Mesodermal cell (in vitro differentiated cells): ENCODE results near the gene MCFD2.

Source experiments
- H3K27ac ChIP-seq: 2 replicates; pipeline ENCODE4 v1.7.0; 2013; ENCODE audit warnings: mild to moderate bottlenecking, low read depth, low read length, moderate library complexity; ENCODE audit not compliant: severe bottlenecking
- H3K36me3 ChIP-seq: 2 replicates; pipeline ENCODE4 v1.7.1; 2013; ENCODE audit warnings: mild to moderate bottlenecking, low read length, moderate library complexity; ENCODE audit not compliant: control insufficient read depth, insufficient read depth
- H3K4me1 ChIP-seq: one replicate; pipeline ENCODE4 v1.7.1; 2013; ENCODE audit warnings: mild to moderate bottlenecking, low read length; ENCODE audit not compliant: insufficient read depth, control insufficient read depth, poor library complexity, severe bottlenecking
- H3K4me3 ChIP-seq: 2 replicates; pipeline ENCODE4 v1.7.0; 2013; ENCODE audit warnings: low read length, control low read depth, mild to moderate bottlenecking; ENCODE audit not compliant: insufficient read depth, poor library complexity, severe bottlenecking; ENCODE audit errors: extremely low read depth
- H3K9me3 ChIP-seq: 2 replicates; pipeline ENCODE4 v1.7.1; 2013; ENCODE audit warnings: mild to moderate bottlenecking, low read length, moderate library complexity; ENCODE audit not compliant: control insufficient read depth
- WGBS, 2 experiments: methylation state at CpG; one replicate each; pipeline ENCODE4 v1.1.5; 2013; ENCODE audit warnings: missing lambda C conversion rate in 2 of 2; ENCODE audit not compliant: insufficient coverage in 2 of 2; 5-methylcytosine and 5-hydroxymethylcytosine counted together

The MCFD2 gene

DNA sequence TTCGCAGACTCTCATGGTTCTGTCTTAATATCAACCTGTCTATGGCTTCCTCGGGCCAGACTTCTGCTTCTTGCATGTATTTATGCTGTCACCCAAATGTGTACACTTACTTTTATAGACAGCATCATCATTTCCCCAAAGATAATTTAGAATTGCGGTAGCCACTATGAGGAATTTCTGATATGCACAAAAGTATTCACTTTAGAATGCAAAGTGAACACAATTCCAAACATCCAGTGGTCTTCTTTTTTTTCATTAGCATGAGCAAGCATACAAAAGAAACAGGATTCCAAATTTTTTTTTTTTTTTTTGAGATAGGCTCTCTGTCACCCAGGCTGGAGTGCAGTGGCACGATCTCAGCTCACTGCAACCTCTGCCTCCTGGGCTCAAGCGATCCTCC, 21.0 kb upstream of the MCFD2 start:
- WGBS, 2 experiments, result 97 to 100% methylated on average over 4 to 5 of the region's 5 CpGs
- Histone ChIP-seq H3K4me1 (peaks cover 7% of the 10 kb centered on the region), H3K36me3 (no peaks in the 10 kb centered on the region), H3K27ac (no peak overlapping the region), H3K9me3 (no peaks in the 10 kb centered on the region), H3K4me3 (no peak overlapping the region)

DNA sequence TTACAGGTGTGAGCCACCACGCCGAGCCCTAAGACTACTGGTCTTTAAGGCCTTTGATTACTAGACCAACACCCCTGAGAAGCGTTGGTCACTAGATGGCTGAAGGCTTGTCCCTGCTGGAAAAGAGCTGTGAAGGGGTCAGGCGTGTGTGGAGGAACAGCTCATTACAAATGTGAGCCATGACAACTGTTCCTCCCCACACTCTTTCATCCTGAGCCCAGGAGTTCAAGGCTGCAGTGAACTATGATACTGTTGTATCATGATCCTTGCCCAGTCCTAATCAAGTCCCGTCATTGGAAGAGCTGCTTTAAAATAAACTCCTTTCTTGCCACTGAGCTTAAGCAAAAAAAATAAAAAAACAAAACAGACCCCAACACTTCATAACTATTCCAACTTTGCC, 19.5 kb upstream of the MCFD2 start:
- H3K27ac ChIP-seq, result no peak overlapping the region
- peaks cover 5% of the 10 kb centered on the region for H3K4me1 ChIP-seq
- H3K36me3 ChIP-seq, result peaks cover 4% of the 10 kb centered on the region
- WGBS, 2 experiments, result 90% methylated on average over 4 of the region's 5 CpGs
- H3K4me3 ChIP-seq, result no peak overlapping the region
- H3K9me3 ChIP-seq, result no peaks in the 10 kb centered on the region

DNA sequence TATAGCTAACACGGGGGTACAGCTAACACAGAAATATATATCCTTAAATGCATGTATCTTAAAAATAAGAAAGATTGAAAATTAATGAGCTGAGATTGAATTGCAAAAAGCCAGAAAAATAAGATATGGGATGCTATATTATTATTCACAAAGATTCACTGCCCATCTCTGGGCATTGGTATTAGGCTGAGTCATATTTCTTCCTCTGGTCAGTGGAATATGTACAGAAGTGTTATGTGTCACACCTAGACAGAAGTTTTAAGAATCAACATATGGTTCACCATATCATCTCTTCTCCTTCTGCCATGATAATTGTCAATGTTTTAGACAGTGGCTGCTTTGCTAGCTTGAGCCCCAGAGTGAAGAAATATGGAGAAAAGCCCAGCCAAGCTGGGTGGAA, 14.0 kb upstream of the MCFD2 start:
- Histone ChIP-seq H3K9me3 (peaks cover 15% of the 10 kb centered on the region), H3K27ac (no peak overlapping the region), H3K36me3 (peaks cover 4% of the 10 kb centered on the region), H3K4me1 (no peaks in the 10 kb centered on the region), H3K4me3 (no peak overlapping the region)
- no CpG with 5 or more reads among the region's 1 CpG for WGBS, 2 experiments

DNA sequence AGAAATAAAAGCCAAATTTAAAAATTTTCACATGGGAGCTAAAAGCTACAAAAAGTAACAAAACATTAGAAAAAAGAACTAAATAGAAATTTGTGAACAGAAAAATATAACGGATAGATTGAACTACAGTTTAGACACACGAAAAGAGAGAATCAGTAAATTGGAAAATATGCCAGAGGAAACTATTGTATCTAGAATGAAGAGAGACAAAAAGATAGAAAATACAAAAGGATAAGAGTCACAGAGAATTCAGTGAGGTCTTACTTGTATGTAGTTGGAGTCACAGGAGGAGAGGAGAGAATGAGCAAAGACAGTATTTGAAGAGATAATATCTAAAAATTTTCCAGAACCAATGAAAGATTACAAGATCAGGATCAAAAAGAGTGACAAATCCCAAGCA, 11.3 kb upstream of the MCFD2 start:
- Histone ChIP-seq H3K4me3 (no peak overlapping the region), H3K4me1 (no peaks in the 10 kb centered on the region), H3K9me3 (peaks cover 15% of the 10 kb centered on the region), H3K36me3 (peaks cover 4% of the 10 kb centered on the region), H3K27ac (no peak overlapping the region)
- 100% methylated on average over 2 of the region's 2 CpGs; no CpG with 5 or more reads in 1 of the 2 experiments for WGBS, 2 experiments

DNA sequence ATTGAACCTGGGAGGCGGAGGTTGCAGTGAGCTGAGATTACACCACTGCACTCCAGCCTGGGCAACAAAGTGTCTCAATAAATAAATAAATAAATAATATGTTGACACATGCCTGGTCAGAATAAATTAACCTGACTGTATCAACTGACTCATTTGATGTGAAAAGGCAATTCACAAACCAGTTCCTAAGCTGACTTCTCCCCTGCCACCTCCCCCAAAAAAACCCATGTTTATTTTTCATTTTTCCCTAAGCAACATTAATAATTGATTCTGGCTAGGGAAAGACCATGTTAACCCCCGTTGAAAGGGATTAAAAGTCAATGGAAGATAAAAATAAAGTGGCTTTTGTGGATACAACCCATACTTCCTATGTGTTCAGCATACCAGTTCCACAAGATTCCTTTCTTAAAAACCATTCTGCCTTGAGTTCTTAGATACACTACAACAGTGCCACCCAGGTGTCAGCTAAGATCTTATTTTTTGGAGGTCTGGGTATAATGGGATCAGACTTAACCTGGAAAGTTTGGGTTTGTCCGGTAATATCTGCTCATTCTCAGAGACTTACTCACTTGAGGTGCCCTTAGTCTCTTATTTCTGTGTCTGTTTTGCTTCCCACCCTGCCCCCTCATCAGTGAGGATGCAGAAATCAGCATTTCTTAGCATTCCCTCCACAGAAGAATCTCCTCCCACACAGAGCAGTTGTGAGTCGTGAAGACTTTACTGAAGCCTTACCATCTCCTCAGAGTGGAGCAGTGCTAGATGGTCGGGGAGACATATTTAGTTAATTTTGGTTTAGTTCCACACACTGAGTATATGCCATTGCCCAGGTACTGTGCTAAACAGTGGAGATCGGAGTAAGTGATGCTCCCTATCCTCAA, 10.1 kb upstream of the MCFD2 start:
- no peaks in the 10 kb centered on the region for H3K4me1 ChIP-seq
- peaks cover 15% of the 10 kb centered on the region for H3K9me3 ChIP-seq
- WGBS, 2 experiments, result 78% methylated on average over 2 of the region's 6 CpGs; no CpG with 5 or more reads in 1 of the 2 experiments
- H3K4me3 ChIP-seq, result no peak overlapping the region
- H3K36me3 ChIP-seq, result no peaks in the 10 kb centered on the region
- H3K27ac ChIP-seq, result no peak overlapping the region

DNA sequence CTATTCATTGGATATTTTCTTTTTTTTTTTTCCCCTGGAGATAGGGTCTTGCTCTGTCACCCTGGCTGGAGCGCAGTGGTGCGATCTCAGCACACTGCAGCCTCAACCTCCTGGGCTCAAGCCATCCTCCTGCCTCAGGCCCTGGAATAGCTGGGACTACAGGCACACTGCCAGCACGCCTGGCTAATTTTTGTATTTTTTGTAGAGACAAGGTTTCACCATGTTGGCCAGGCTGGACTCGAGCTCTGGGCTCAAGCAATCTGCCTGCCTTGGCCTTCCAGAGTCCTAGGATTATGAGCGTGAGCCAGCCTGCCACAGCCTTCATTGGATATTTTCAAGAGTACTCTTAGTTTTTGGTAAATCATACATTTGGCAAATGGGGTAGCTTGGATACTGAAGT, 9.0 kb upstream of the MCFD2 start:
- H3K4me1 ChIP-seq, result no peaks in the 10 kb centered on the region
- 91% methylated on average over 3 to 4 of the region's 5 CpGs for WGBS, 2 experiments
- H3K9me3 ChIP-seq, result peaks cover 15% of the 10 kb centered on the region
- H3K27ac ChIP-seq, result no peak overlapping the region
- no peaks in the 10 kb centered on the region for H3K36me3 ChIP-seq
- H3K4me3 ChIP-seq, result no peak overlapping the region

DNA sequence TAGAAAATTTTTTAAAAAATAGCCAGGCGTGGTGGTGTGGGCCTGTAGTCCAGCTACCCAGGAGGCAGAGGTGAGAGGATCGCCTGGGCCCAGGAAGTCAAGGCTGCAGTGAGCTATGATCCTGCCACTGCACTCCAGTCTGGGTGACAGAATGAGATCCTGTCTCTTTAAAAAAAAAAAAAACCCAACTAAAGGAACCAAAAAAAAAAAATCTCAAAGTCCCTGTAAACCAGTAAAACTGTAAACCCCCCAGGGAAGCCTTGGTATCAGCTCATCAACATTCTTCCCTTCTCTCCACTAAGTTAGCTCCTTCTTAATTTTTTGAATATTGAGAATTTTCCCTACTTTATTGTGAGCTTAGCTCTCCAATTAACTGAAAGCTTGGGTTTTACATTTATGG, 8.4 kb upstream of the MCFD2 start:
- H3K4me3 ChIP-seq, result no peak overlapping the region
- peaks cover 15% of the 10 kb centered on the region for H3K9me3 ChIP-seq
- 100% methylated on average over 1 to 2 of the region's 2 CpGs for WGBS, 2 experiments
- no peaks in the 10 kb centered on the region for H3K4me1 ChIP-seq
- H3K27ac ChIP-seq, result no peak overlapping the region
- H3K36me3 ChIP-seq, result no peaks in the 10 kb centered on the region

DNA sequence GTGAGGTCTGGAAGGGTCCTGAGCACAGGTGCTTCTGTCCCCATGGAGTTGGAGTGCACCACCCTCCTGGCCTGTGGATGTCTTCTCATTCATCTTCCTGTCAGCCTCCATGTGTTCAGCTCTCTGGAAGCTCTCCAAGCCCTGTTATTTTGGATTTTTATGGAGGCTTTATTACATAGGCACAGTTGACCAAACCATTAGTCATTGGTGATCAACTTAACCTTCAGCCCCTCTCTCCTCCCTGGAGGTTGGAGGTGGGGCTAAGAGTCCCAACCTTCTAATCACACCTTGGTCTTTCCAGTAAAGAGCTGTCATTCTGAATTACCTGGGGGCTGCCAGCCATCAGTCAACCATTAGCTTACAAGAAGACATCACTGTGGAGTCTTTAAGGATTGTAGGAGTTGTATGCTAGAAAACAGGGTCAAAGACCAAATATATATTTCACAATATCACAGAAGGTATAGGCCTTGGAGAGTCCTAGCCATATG, 7.5 kb upstream of the MCFD2 start:
- H3K9me3 ChIP-seq, result peaks cover 15% of the 10 kb centered on the region
- no peak overlapping the region for H3K4me3 ChIP-seq
- H3K4me1 ChIP-seq, result no peaks in the 10 kb centered on the region
- H3K27ac ChIP-seq, result no peak overlapping the region
- H3K36me3 ChIP-seq, result no peaks in the 10 kb centered on the region

DNA sequence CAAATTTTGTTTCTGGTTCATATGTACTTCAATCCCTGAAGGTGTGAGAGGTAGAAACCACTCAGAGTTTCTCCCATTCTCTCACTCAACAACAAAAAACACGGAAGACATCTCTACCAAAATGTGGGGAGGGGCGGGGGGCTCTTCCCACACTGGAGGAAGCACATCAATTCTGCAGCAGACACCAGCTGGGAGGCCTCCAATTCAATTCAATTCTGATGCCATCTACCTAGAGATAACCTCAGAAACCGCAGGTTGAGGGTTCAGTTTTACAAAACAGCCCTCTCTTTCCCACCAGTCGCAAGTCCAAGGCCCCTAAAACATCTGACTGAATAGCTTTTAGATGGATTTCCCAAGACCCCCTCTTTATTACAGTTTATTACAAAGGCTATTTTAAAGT, 7.0 kb upstream of the MCFD2 start:
- Histone ChIP-seq H3K27ac (no peak overlapping the region), H3K4me1 (no peaks in the 10 kb centered on the region), H3K9me3 (peaks cover 15% of the 10 kb centered on the region), H3K4me3 (no peak overlapping the region), H3K36me3 (no peaks in the 10 kb centered on the region)
- 82 to 83% methylated on average over 3 to 4 of the region's 4 CpGs for WGBS, 2 experiments

GRCh38 chr2:46921676-46922448, 6.3 kb upstream of the MCFD2 start:
- H3K27ac ChIP-seq, result no peak overlapping the region
- 95 to 97% methylated on average over 4 to 5 of the region's 11 CpGs for WGBS, 2 experiments
- H3K4me3 ChIP-seq, result no peak overlapping the region
- no peaks in the 10 kb centered on the region for H3K4me1 ChIP-seq
- H3K36me3 ChIP-seq, result no peaks in the 10 kb centered on the region
- peaks cover 14% of the 10 kb centered on the region for H3K9me3 ChIP-seq

- H3K27ac ChIP-seq, result no peak overlapping the region
Measured at GRCh38 chr2:46917628-46918027, 2.0 kb upstream of the MCFD2 start.

More at GRCh38 chr2:46917628-46918027, 2.0 kb upstream of the MCFD2 start:
- H3K4me3 ChIP-seq, result no peak overlapping the region
- peaks cover 15% of the 10 kb centered on the region for H3K4me1 ChIP-seq
- peaks cover 5% of the 10 kb centered on the region for H3K36me3 ChIP-seq
- no peaks in the 10 kb centered on the region for H3K9me3 ChIP-seq
